ENCODE results near the gene LRPPRC.

DNA sequence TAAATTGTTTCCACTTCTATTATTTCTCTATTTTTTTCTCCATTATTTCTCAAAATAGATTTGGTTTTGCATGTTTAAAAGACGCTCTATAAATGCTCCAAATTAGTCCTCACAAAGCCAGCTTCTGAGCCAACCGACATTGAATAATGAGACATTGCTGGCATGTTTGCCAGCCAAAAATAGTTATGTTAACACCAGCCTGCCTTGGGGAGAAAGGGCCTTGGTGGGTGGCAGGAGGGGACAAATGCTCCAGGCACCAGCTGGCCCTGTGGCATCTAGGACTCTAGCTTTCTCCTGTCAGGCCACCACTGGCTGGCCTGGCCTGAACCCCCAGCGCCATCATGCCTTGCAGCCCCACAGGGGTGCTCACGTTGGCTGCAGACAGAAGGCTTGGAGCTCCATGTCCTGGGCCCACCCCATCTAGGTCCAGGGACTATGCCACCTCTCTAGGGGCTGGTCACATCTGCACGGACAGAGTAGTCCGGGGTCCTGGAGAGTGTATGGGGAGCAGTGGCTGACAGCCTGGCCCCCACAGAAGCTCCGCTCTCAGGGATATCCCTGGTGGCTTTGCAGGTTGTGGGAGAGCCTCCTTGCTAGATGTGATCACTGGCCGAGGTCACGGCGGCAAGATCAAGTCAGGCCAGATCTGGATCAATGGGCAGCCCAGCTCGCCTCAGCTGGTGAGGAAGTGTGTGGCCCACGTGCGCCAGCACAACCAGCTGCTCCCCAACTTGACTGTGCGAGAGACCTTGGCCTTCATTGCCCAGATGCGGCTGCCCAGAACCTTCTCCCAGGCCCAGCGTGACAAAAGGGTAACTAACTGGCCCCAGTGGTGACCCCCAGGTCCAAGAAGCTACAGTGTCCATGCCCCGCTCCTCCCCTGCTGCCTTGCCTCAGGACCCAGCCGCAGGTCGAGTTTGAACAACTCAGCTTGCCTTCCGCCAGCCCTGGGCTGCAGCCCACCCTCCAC is 144.5 kb downstream of the LRPPRC start:
- TF ChIP-seq, protein P1, sequence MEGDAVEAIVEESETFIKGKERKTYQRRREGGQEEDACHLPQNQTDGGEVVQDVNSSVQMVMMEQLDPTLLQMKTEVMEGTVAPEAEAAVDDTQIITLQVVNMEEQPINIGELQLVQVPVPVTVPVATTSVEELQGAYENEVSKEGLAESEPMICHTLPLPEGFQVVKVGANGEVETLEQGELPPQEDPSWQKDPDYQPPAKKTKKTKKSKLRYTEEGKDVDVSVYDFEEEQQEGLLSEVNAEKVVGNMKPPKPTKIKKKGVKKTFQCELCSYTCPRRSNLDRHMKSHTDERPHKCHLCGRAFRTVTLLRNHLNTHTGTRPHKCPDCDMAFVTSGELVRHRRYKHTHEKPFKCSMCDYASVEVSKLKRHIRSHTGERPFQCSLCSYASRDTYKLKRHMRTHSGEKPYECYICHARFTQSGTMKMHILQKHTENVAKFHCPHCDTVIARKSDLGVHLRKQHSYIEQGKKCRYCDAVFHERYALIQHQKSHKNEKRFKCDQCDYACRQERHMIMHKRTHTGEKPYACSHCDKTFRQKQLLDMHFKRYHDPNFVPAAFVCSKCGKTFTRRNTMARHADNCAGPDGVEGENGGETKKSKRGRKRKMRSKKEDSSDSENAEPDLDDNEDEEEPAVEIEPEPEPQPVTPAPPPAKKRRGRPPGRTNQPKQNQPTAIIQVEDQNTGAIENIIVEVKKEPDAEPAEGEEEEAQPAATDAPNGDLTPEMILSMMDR (IDR thresholded peaks at IDR 0.05; ENCODE audit: poor library complexity) = no peak
- TF ChIP-seq EZH2 (IDR thresholded peaks at IDR 0.05; ENCODE audit: borderline replicate concordance) = no peak
